VCaP (cell line): ENCODE measurements around the gene ALDH1A3.

Experiments used
- H3K27ac ChIP-seq: fragments of 450-650 bp; 2 replicates; pipeline ENCODE4 v1.5.1; 2017
- TF ChIP-seq, protein P1 (sequence below): fragments of 450-650 bp; conservative IDR thresholded peaks from 2 replicates; pipeline ENCODE4 v1.5.1; 2017; ENCODE audit warnings: mild to moderate bottlenecking, moderate library complexity

ALDH1A3 gene

DNA sequence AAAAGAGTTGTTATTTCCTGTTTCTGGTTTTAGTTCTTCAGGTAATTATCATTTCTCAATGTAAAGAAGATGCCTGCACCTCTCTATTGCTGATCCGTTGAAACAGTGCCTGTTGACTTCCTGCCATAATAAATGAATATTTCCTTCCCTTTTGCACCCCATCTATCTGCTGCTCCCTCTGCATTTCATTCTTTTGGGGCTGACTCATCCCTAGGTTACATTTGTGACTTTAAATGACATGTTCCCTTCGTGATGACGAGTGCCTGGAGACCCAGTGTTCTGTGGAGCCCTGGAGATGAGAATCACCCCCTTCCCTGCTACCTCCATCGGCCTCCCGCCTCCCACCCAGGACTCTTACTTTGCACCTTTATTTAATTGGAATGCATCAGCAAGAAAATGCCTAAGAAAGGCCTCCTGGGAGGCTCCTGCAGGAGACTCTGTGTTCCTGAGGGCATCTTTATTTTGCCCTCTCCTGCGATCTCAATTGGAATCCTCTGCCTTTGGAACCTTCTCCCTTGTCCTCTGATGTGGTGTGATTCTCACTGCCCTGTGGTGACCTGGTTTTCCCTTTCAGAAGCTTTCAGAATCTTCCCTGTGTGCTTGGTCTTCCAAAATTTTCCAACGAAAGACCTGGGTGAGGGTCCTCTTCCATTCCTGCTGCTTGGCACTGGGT lies 53.2 kb downstream of the ALDH1A3 start:
- H3K27ac ChIP-seq = no peak overlapping the region
- TF ChIP-seq, protein P1, sequence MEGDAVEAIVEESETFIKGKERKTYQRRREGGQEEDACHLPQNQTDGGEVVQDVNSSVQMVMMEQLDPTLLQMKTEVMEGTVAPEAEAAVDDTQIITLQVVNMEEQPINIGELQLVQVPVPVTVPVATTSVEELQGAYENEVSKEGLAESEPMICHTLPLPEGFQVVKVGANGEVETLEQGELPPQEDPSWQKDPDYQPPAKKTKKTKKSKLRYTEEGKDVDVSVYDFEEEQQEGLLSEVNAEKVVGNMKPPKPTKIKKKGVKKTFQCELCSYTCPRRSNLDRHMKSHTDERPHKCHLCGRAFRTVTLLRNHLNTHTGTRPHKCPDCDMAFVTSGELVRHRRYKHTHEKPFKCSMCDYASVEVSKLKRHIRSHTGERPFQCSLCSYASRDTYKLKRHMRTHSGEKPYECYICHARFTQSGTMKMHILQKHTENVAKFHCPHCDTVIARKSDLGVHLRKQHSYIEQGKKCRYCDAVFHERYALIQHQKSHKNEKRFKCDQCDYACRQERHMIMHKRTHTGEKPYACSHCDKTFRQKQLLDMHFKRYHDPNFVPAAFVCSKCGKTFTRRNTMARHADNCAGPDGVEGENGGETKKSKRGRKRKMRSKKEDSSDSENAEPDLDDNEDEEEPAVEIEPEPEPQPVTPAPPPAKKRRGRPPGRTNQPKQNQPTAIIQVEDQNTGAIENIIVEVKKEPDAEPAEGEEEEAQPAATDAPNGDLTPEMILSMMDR = no peak

DNA sequence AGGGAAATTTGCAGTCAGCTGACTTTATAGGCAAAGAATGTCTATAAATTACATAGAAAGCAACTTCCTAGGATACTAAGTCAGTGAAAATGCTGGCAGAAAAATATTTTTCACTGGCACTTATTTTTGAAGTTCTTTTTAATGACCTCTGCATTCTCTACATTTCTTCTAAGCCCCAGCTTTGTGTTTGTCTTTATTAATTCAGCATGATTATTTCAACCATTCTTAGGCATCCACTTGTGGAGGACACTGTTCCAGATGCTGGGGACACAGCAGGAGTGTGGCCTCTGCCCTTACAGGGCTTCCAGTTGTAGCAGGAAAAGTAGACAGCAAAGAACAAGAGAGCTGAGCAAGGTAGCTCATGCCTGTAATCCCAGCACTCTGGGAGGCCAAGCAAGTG lies 54.5 kb downstream of the ALDH1A3 start:
- TF ChIP-seq, protein P1 = no peak
- H3K27ac ChIP-seq = no peak overlapping the region

DNA sequence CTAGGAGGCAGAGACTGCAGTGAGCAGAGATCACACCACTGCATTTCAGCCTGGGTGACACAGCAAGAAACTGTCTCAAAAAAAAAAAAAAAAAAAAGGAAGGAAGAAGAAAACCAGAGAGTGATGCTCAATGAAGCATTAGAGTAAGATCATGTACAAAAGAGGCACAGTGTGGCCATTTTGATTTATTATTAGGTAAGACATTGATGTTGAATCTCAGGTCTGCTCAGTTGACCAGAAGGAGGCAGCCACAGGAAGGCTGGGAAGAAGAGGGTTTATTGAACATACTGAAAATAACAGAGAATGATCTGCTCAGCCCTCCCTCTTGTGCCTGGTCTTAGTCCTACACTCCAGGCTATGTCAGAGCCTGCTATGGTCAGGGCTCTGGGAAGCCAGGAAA lies 55.1 kb downstream of the ALDH1A3 start:
- no peak overlapping the region for H3K27ac ChIP-seq
- TF ChIP-seq, protein P1 = no peak

DNA sequence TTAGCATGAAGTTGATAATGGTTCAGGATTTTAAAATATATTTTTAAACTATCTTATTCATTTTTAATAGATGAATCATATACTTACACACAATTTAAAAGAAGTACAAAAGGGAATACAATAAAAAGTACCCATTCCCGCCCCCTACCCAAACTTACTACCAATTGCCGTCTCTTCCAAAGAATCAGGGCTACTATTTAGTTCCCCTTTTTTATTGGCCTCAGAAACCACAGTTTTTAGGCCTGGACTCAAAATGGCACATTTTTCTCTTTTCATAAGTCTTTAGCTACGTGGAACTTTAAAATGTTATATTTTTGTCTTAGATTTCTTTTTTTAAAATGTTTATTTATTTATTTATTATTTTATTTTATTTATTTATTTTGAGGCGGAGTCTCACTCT lies 57.5 kb downstream of the ALDH1A3 start:
- H3K27ac ChIP-seq = no peak overlapping the region
- TF ChIP-seq, protein P1 = no peak

DNA sequence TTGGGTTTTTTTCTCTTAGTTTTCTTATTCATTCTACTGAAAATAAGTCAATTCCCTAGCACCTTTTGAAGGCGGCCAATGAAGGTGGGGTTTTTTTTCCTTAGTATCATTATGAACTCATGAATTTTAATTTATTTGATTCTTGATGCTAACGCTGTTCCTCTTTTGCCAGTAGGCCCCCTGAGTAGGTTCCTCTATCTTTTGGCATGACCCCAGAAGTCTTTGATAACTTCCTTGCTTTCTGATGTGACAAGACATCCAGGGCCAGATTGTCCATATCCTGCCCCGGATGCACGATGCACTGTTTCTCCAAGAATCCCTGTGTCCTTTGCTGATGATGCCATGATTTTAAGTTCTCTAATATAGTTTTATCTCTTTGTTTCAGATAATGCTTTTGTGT lies 60.2 kb downstream of the ALDH1A3 start:
- no peak overlapping the region for H3K27ac ChIP-seq
- TF ChIP-seq, protein P1 = no peak

DNA sequence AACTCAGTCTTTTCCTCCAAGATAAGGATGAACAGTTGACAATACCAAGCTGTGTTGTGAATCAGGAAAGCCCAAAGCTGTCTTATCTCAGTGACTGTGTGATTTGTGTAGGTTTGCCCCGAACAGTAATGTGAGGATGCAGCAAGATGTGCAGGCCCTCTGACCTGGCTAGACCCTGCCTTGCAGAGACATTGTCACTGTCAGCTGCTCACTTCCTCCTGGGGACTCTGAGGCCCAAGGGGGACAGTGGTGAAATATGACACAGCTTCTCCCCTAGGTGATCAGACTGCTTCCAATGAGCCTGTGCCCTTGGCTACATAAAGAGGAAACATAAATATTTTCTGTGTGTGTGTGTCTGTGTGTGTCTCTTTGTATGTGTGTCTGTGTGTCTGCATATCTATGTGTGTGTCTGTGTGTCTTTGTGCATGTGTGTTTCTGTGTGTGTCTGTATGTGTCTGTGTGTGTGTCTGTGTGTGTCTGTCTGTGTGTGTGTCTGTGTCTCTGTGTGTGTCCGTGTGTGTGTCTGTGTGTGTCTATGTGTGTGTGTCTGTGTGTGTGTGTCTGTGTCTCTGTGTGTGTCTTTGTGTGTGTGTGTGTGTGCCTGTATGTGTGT lies 61.2 kb downstream of the ALDH1A3 start:
- TF ChIP-seq, protein P1 = no peak
- H3K27ac ChIP-seq = no peak overlapping the region

DNA sequence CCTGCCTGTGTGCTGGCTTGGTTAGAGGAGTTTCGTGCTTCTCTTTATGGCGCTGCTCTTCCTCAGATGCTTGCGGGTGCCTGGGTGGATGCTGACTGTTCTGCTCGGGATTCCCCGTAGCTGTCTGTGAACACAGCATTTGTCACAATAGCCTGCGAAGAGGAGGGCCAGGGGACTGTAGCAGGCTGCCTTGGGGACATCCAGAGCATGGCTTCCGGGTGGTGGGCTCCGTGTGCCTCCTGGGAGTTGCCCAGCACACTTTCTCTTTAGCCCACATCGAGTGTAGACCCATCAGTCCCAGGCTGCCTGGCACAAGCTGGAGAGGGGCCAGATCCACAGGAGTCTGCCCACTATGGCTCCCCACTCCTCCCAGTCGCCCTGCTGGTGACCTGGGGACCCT lies 61.9 kb downstream of the ALDH1A3 start:
- H3K27ac ChIP-seq = no peak overlapping the region

More for the DNA sequence above, 61.9 kb downstream of the ALDH1A3 start:
- TF ChIP-seq, protein P1 = no peak
